NCI-H1105 (cell line): ENCODE measurements around the gene ABCA4.
"Not testable (repeated sequence)": the region's sequence is repeated elsewhere in the genome, so short reads cannot be mapped to it uniquely, and the experiment has no call there.

Experiments used
- DNase-seq: peaks from one replicate; lab custom pipeline; 2025; lab: John Stamatoyannopoulos, UW

Gene ABCA4

GRCh38 chr1:94120991-94121390, at the start of gene ABCA4:
Gene ABCA4 (minus strand): TSS chr1:94121148. CDS start chr1:94121045, 103 bp downstream.
- DNase-seq = no peak

- no peak for DNase-seq
These were observed 48.2 kb upstream of the ABCA4 start for GRCh38 chr1:94169126-94169525.

GRCh38 chr1:94165843-94166242, 44.9 kb upstream of the ABCA4 start:
- DNase-seq = no peak

- not testable (repeated sequence) for DNase-seq
These were observed 43.9 kb upstream of the ABCA4 start for GRCh38 chr1:94164885-94165284.

- not testable (repeated sequence) for DNase-seq
These were observed 43.2 kb upstream of the ABCA4 start for GRCh38 chr1:94164121-94164520.

GRCh38 chr1:94163249-94163648, 42.3 kb upstream of the ABCA4 start:
- DNase-seq = not testable (repeated sequence)

GRCh38 chr1:94160811-94161210, 39.9 kb upstream of the ABCA4 start:
- DNase-seq = no peak

GRCh38 chr1:94156096-94156625, 35.2 kb upstream of the ABCA4 start:
- DNase-seq = no peak

- DNase-seq = no peak
These were observed 34.0 kb upstream of the ABCA4 start for GRCh38 chr1:94154989-94155388.

GRCh38 chr1:94153133-94153532, 32.2 kb upstream of the ABCA4 start:
- no peak for DNase-seq

- not testable (repeated sequence) for DNase-seq
These were observed 28.2 kb upstream of the ABCA4 start for GRCh38 chr1:94149166-94149565.

GRCh38 chr1:94146273-94146672, 25.3 kb upstream of the ABCA4 start:
- no peak for DNase-seq

- DNase-seq = no peak
These were observed 23.9 kb upstream of the ABCA4 start for GRCh38 chr1:94144836-94145235.

GRCh38 chr1:94143809-94144176, 22.8 kb upstream of the ABCA4 start:
- peak; percentile 77 for DNase-seq

GRCh38 chr1:94143173-94143808, 22.3 kb upstream of the ABCA4 start:
- DNase-seq = no peak

GRCh38 chr1:94142583-94142982, 21.6 kb upstream of the ABCA4 start:
- DNase-seq = no peak

- no peak for DNase-seq
These were observed 21.1 kb upstream of the ABCA4 start for GRCh38 chr1:94142022-94142421.

- DNase-seq = no peak
These were observed 11.2 kb upstream of the ABCA4 start for GRCh38 chr1:94132111-94132510.

- no peak for DNase-seq
These were observed 10.1 kb upstream of the ABCA4 start for GRCh38 chr1:94130851-94131595.

GRCh38 chr1:94126651-94127050, 5.7 kb upstream of the ABCA4 start:
- DNase-seq = no peak

GRCh38 chr1:94125551-94126514, 4.9 kb upstream of the ABCA4 start:
- DNase-seq = no peak

- no peak for DNase-seq
These were observed 3.6 kb upstream of the ABCA4 start for GRCh38 chr1:94124538-94124937.
